Astrocyte of the cerebellum (primary cell): ENCODE measurements around the gene FRMD4B.

Source experiments
- DNase-seq: peaks from one replicate; pipeline ENCODE4 v3.0.0-alpha.2; 2011; ENCODE audit warnings: low read depth
- H3K4me3 ChIP-seq: 2 replicates; pipeline ENCODE4 v1.5.1; 2011; ENCODE audit warnings: mild to moderate bottlenecking, low read depth, low read length, moderate library complexity
- CTCF ChIP-seq: IDR thresholded peaks from 2 replicates; pipeline ENCODE4 v1.5.1; 2012; ENCODE audit warnings: low read length, low read depth, moderate library complexity, mild to moderate bottlenecking; ENCODE audit errors: missing control alignments
- in situ Hi-C: cut with HindIII; loops from 2 replicates; pipeline ENCODE4 v1.10.0; 2017; ENCODE audit warnings: low sequenced_read_pairs

Gene FRMD4B

GRCh38 chr3:69246612-69247011, 139.3 kb downstream of the FRMD4B start:
- DNase-seq = no peak
- no peak overlapping the region for H3K4me3 ChIP-seq
- in situ Hi-C loops = no loop called here
- TF ChIP-seq CTCF = no peak

- no peak for TF ChIP-seq CTCF
- no peak for DNase-seq
- no peak overlapping the region for H3K4me3 ChIP-seq
- in situ Hi-C loops = no loop called here
Observed at GRCh38 chr3:69244039-69244438, 141.8 kb downstream of the FRMD4B start.

- no peak for TF ChIP-seq CTCF
- no peak for DNase-seq
- in situ Hi-C loops = no loop called here
- H3K4me3 ChIP-seq = no peak overlapping the region
Observed at GRCh38 chr3:69241769-69242168, 144.1 kb downstream of the FRMD4B start.

GRCh38 chr3:69240651-69241568, 145.0 kb downstream of the FRMD4B start:
- no peak for DNase-seq
- in situ Hi-C loops = no loop called here
- H3K4me3 ChIP-seq = no peak overlapping the region
- no peak for TF ChIP-seq CTCF

- TF ChIP-seq CTCF = no peak
- in situ Hi-C loops = no loop called here
- DNase-seq = no peak
- no peak overlapping the region for H3K4me3 ChIP-seq
Observed at GRCh38 chr3:69239063-69239462, 146.8 kb downstream of the FRMD4B start.

- TF ChIP-seq CTCF = no peak
- no peak for DNase-seq
- no peak overlapping the region for H3K4me3 ChIP-seq
- in situ Hi-C loops = no loop called here
Observed at GRCh38 chr3:69236812-69237707, 148.8 kb downstream of the FRMD4B start.
